HG03064 (cell line): Measurements from ENCODE around the gene HAVCR2.
A peak's percentile ranks its signal among the peaks of the same experiment; 100 is the strongest.
"Not testable (repeated sequence)": the region's sequence is repeated elsewhere in the genome, so short reads cannot be mapped to it uniquely, and the experiment has no call there.

ENCODE experiments used
- ATAC-seq: cut with Tn5 transposase; IDR thresholded peaks from one replicate; pipeline ENCODE4 v1.9.1; 2021; ENCODE audit warnings: low read depth; ENCODE audit not compliant: unreplicated experiment

HAVCR2 gene

DNA sequence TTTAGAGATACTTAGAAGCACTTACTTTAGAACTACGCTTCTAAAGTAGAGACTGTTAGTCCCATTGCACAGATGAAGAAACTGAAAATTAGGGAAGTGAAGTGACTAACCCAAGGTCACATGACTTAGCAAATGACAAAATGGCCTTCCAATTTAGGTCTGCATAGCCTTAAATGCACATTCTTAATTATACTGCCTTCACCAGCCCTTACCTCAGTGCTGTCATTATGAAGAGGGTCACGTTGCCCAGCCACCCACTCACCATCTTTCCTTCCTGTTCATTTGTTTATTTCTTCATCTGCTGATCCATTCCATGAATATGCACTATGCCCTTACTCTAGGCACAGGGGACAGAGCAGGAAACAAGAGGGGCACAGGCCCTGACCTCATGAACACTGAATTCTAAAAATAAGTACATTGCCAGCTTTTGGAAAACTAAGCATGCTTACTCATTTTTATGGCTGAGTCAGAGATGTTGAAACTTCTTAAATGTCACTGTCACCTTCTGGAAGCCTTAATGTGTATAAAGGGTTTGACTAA lies 8.6 kb downstream of the HAVCR2 start:
- ATAC-seq: no peak

DNA sequence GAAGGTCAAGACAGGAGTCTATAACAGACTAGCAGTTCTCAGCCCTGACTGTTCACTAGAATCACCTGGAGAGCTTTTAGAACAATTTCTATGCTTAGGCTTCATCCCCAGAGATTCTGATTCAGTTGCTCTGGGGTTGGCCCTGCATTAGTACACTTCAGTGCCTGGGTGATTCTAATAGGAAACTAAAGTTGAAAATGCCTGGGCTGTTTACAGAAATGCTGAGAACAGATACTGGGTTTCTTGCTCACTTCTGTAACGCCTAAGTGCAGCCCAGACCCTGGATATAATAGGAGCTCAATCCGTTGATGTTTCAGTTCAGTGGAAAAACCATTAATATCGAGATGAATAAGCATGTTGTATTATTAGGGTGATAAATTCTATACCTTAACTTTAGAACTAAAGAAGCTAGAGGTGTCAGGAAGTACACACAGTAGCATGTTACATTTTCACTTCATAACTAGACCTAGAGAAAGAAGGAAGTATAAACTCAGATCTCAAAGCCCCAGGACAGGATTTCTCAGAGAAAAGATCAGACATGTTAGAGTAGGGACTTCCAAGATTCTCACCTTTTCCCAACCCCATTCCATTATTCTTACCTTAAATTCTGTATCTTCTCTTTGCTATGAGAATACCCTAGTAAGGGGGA lies 20.4 kb downstream of the HAVCR2 start:
- ATAC-seq: peak; percentile 82

DNA sequence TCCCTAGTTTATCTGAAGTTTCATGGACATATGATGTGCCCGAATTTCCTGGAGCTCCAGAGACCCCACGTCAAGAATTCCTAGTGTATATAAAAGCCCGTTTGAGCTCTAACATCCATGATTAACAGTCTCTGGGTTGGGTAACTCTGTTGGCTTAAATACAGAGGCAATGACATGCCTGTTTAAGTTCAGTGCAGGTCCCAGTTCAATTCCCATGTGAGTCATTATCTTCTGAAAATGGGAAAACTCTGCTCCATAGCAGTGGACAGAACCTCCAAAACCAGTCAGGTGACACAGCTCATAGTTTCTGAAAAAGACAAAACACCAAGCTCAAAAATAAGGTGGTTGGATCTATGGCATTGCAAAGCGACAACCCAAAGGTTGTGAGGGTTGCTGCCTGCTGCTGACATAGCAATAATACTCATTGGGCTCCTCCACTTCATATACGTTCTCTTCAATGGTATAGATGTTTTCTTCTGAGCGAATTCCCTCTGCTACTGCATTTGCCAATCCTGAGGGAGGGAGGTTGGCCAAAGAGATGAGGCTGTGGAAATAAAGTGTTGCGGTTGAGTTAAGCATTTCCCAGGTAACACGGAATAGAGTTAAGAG lies 22.0 kb downstream of the HAVCR2 start:
- ATAC-seq: no peak

DNA sequence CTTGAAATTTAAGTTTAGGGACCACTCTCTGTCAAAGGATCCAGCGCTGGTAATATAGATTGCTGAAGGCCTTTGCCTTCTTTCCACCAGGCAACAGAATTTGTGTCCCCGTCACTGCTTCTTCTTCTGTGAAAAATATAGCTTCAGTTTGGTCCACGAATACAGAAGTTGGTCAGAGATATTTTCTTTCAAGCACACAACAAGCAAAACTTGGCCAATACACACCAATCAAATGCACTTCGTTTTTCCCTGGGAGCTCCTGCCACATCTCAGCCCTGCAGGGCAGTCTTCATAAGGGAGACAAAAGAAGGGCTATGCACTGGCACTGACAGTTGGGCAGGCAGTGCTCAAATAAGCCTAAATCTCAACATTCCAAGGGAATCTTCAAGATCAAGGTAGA lies 22.9 kb downstream of the HAVCR2 start:
- ATAC-seq: no peak

DNA sequence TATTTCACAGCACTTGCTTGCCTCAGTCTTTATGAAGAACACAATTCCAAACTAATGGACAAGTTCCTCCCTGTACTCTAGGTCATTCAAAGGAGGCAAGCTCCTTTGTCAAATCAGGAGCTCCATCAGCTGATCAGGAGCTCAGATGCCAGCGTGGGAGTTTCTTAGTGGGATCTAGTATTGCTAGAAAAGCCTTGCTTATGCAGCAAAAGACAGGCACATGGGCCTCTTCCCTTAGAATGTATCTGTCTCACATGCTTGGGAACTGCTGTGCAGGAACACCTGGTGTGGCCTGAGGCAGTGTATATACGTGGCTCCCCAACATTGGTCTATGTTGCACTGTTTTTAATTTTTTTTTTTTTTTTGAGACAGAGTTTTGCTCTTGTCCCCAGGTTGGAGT lies 28.6 kb downstream of the HAVCR2 start:
- no peak for ATAC-seq

DNA sequence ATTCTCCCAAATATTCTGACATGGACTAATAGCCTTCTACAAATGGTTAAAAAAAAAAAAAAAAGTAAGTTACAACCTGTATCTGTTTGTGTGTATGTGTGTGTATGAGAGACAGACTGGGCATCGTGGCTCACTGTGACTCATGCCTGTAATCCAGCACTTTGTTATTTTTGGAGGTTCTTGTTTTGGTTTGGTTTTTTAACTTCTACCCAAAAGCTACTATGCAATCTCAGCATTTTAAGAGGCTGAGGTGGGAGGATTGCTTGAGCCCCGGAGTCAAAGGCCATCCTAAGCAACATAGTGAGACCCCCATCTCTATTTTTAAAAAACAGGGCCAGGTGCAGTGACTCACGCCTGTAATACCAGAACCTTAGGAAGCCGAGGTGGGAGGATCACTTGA lies 32.3 kb downstream of the HAVCR2 start:
- no peak for ATAC-seq

DNA sequence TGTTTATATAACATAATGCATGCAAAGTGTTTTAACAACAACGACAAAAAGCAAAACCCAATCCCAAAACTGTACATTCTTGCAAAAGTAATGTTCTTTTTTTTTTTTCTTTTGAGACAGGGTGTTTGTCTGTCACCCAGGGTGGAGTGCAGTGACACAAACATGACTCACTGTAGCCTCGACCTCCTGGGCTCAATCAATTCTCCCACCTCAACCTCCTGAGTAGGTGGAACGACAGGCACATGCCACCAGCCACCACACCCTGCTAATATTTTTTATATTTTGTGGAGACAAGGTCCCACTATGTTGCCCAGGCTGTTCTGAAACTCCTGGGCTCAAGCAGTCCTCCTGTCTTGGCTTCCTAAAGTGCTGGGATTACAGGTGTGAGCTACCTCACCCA lies 36.3 kb downstream of the HAVCR2 start:
- ATAC-seq: no peak

DNA sequence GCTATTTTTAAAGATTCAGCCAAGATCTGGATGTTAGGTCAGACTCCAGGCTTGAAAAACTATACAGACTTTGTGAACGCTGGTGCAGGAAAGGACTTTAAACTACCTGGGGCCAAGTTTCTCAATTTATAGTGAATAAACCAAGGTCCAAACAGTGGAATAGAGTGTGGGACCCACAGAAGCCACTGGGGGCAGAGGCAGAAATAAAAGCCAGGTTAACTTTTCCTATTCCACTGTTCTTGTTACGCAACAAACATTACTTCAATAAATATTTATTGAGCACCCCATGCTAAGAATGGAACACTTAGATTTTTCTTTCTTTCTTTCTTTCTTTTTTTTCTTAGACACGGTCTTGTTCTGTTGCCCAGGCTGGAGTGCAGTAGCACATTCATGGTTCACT lies 38.9 kb downstream of the HAVCR2 start:
- ATAC-seq: no peak

DNA sequence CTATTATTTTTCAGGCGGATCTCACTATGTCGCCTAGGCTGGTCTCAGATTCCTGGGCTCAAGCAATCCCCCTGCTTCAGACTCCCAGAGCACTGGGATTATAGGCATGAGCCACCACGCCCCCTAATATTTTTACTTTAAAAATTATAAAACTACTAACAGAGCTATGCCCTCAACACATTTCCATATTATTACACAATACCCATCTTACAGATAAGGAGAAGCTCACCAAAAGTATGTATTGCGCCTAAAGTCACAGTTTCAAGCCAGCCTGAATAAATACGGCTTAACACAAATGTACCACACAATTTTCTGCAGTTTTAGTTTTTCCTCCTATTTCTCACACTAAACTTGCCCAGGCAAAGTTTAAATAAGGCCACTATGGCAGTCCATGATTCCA lies 40.1 kb downstream of the HAVCR2 start:
- ATAC-seq: no peak

DNA sequence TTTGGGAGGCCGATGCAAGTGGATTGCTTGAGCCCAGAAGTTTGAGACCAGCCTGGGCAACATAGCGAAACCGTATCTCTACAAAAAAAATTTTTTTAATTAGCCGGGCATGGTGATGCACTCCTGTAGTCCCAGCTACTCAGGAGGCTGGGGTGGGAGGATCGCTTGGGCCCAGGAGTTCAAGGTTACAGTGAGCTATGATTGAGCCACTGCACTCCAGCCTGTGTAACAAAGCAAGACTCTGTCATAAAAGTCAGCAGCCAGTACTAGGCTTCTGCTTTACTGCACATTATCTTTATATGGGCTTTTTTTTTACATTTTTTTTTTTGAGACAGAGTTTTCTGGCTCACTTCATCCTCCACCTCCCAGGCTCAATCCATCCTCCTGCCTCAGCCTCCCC lies 40.5 kb downstream of the HAVCR2 start:
- ATAC-seq: no peak

DNA sequence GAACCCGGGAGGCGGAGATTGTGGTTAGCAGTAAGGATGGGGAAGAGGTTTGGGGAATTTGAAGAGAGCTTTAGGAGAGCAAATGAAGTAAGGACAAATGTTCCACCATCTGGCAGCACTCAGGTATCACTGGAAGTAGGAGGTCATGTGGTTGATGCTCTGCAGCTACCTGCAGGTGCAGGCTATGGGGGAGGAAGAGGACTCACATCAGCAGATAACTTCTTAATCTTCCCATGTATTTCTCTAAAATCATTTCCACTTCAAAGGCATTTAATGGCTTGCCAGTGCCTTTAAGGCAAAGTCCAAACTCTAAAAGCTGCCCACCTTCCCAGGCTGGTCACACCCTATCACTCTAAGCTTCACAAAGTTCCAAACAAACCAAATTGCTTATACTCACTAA lies 41.8 kb downstream of the HAVCR2 start:
- no peak for ATAC-seq

DNA sequence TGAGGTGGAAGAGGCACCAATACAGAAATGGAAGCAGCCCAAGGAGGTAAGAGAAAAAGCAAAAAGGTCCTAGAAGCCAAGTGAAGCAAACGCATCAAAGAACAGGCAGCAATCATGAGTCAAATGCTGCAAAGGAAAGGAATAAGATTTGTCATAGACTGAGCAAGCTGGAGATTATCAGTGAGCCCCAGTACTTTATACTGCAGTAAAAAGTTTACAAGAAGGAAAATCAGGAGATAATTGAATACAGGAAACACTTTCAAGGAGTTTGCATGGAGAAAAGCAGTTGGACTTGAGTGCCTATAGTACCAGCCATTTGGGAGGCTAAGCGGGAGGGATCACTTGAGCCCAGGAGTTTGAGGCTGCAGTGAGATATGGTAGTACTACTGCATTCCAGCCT lies 42.8 kb downstream of the HAVCR2 start:
- no peak for ATAC-seq

DNA sequence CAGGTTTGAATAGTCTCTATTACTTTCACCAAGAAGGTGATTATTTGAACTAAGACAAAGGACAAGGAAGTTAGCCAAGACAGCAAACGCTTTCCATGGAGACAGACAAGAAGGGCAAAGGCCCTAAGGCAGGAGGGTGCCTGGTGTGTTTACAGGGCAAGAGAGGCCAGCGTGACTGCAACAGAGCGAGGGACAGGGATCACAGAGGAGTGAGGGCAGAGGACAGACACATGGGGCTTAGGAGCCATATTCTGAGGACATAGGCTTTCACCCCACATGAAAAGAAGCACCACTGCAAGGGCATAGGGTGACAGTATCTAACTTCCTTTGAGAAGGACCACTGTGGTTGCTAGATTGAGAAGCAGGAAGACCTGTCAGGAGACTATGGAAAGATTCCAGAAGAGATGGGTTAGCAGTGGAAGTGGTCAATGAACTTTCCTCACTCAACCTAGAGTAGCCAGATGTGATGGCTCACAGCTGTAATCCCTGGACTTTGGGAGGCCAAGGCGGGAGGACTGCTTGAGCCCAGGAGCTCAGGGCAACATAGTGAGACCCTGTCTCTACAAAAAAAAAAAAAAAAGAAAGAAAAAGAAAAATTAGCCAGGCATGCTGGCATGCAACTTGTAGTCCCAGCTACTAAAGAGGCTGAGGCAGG lies 44.9 kb downstream of the HAVCR2 start:
- ATAC-seq: no peak

DNA sequence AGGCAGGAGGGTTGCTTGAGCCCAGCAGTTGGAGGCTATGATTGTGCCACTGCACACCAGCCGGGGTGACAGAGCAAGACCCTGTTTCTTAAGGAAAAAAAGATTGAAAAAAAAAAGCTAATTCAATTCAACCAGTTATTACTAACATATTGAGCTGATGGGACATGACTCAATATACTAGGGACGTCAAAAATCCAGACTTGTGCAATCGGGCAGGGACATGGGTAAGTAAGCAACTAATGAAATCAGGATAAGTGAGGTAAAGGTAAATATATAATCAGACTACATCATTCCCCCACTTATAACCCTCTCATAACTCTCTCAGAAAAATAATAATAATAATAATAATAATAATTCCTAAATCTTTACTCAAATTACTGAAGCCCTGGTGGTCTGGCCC lies 49.0 kb downstream of the HAVCR2 start:
- no peak for ATAC-seq

DNA sequence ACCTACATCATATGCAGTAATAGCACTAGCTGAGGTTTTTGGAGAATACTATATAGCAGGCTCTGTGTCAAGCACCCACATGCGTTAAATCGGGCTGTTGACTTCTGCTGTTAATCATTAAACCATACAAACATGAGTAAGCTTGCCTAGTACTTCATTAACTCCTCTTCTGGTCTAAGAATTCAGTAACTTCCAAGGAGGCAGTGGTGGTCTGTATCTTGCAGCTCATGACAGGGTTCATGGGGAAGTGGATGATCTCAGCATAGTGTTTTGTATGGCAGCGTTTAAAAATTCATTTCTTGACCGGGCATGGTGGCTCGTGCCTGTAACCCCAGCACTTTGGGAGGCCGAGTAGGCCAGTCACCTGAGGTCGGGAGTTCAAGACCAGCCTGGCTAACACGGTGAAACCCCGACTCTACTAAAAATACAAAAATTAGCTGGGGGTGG lies 49.7 kb downstream of the HAVCR2 start, which contains the start of gene HAVCR1:
HAVCR1 (minus strand) TSS at position 24 of the 447 bp plus-strand sequence. CDS start 1,173 bp downstream, outside the sequence.
- no peak for ATAC-seq

DNA sequence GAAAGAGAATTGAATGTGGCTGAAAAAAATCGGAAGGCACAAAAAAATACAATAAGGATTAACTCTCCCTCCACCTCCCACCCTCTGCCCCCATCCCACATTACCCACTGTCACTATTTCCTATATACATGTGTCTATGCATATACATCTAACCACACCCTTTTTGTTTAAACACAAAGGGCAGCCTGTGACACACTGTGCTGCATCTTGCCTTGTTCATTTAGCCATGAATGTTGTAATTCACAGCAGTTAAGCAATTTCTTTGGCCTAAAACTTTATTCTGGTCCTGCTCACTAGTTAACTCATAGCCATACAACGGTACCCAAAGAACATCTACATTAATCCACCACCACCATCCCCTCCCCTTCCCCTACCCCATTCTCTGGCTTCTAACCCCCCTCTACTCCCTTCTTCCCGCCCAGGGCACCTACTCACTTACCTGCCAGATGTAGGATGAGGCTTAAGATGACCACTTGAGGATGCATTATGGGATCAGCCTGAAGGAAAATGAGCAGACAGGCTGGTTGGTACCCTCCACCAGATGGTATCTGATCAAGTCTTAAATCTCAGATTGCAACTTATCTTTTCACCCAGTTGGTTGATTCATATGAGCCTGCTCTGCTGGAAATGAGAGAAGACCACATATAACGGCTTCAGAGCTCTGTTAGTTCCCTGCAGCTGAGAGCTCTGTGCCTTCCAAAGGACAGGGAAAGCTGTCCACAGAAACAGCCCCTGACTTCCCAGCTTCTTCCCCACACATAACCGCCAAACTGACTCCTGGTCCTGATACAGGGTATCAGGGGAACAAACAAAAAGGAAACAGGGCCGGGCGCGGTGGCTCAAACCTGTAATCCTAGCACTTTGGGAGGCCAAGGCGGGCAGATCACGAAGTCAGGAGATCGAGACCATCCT lies 51.1 kb downstream of the HAVCR2 start:
- no peak for ATAC-seq

DNA sequence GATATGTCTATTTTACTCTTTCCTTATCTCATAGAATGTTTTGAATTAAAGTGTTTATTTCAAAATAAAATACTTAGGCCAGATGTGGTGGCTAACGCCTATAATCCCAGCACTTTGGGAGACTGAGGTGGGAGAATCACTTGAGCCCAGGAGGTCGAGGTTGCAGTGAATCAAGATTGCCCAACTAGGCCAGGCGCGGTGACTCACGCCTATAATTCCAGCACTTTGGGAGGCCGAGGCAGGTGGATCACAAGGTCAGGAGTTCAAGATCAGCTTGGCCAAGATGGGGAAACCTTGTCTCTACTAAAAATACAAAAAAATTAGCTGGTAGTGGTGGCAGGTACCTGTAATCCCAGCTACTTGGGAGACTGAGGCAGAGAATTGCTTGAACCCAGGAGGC lies 52.0 kb downstream of the HAVCR2 start:
- ATAC-seq: not testable (repeated sequence)

DNA sequence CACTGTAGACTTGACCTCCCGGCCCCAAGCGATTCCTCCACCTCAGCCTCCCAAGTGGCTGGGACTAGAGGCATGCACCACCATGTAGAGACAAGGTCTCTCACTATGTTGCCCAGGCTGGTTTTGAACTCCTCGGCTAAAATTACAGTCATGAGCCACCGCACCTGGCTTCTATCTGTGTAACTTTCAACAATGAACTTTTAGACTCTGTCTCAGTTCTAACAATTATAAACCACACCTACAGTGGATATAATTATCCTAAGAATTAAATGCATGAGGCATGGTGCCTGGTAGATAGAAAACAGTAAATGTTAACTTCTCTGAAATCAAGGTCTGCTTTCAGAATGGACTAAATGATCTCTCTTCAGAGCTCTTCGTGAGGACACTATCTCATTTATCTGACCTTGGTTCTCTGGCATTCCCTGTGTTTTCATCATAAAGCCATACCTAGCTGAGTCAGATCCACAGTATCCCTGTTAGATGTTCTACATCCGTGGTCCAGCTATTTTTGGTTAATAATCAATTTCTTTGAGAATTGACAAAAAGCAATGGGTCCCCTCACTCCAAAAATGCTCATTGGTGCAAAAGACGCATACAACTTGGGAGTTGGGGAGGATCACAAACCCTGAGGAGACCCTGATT lies 57.1 kb downstream of the HAVCR2 start:
- ATAC-seq: no peak

DNA sequence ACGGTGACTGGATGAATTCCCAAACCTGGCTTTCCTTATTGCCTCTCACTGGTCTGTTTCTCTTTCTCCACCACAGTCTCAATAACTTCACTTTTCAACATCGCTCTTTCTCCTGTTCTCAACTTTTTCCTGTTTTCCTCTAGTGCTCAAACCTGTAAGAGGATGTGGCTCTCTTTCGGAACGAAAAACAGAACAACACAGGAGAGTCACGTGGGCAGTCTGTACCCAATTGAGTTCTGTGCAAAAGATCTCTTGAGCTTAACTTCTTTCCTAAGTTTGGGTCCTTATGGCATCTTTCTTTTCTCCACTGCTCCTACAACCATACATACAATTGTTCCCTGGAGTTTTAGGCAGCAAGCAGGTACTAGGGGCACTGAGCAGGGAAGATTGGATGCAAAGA lies 58.8 kb downstream of the HAVCR2 start:
- no peak for ATAC-seq

DNA sequence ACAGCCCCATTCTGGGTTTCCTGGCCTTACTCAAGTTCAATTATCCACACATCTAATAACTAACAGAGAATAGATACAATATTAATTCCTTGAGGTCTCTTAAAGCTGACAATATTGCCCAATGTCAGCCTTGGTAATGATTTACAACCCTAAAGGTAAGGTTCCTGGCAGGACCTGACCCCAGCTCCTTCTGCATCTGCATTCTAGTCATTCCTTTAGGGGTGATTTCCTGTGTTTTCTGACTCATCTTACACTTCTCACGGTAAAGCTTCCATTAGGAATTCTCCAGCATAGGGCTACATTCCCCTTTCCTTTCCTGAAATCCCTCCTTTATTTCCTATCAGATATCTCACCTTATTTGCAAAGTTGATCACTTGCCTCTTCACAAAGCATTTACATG lies 59.2 kb downstream of the HAVCR2 start:
- no peak for ATAC-seq
